HCT116 (cell line): ENCODE data around the gene RBM8A. TPM values are rescaled to one million over a fixed set of nuclear protein-coding genes. Genes with fewer than 3 reads are reported as not detected.

Source experiments
- ATAC-seq: fragments of 200-7000 bp; cut with Tn5 transposase; 2 replicates; pipeline ENCODE4 v1.9.1; 2020; ENCODE audit warnings: mild to moderate bottlenecking, moderate library complexity
- BruUV-seq: library from RNA; stranded (reverse); fragments of 400-500 nt; replicated peaks from 2 replicates; lab custom pipeline; 2021; lab: Mats Ljungman, UMichigan
- CTCF ChIA-PET: fragments of 300-600 bp; sonication (Branson Sonifier 250); formaldehyde crosslinking; loops from one replicate; lab custom pipeline; 2021; ENCODE audit warnings: antibody characterized with exemption; lab: Charles Lee
- POLR2A ChIA-PET: fragments of 300-600, 350-600 bp; sonication (Branson Sonifier 250); formaldehyde crosslinking; loops from one replicate; lab custom pipeline; 2021; ENCODE audit warnings: antibody characterized with exemption; lab: Charles Lee
- RAD21 ChIA-PET, 2 experiments: fragments of 300-600 bp; sonication (Branson Sonifier 250); formaldehyde crosslinking; loops; one replicate each; lab custom pipeline; 2023; ENCODE audit warnings: low total read pairs in 2 of 2; ENCODE audit not compliant: uncharacterized antibody in 2 of 2, unreplicated experiment in 2 of 2, low non-redundant PET in 1 of 2; lab: Charles Lee
- DNase-seq: peaks from one replicate; pipeline ENCODE4 v3.0.0-alpha.2; 2010; ENCODE audit warnings: low read depth, low spot score
- H2AFZ ChIP-seq: fragments of 200-600 bp; shearing (Covaris generic), sonication (generic); 2 replicates; pipeline ENCODE4 v1.6.1; 2017; ENCODE audit warnings: low read depth, mixed run types, mixed read lengths, antibody characterized with exemption, low read length; ENCODE audit not compliant: poor library complexity, severe bottlenecking
- H3K27ac ChIP-seq: 2 replicates; pipeline ENCODE4 v1.5.1; 2012; ENCODE audit warnings: low read depth, low read length
- H3K27me3 ChIP-seq: fragments of 200-600 bp; sonication (generic); 2 replicates; pipeline ENCODE4 v1.6.1; 2016; ENCODE audit warnings: mixed run types, low read length, mixed read lengths; ENCODE audit not compliant: insufficient read depth
- H3K36me3 ChIP-seq, 2 experiments: fragments of 200-500 bp in 1 of 2; fragments of 200-600 bp in 1 of 2; sonication (Bioruptor generic) in 1 of 2; sonication (generic) in 1 of 2; 2 replicates each; pipeline versions ENCODE4 v1.5.1 to v1.6.1; 2014 to 2016; ENCODE audit warnings: low read length in 2 of 2, inconsistent platforms in 1 of 2, mixed read lengths in 1 of 2, mixed run types in 1 of 2; ENCODE audit not compliant: insufficient read depth in 2 of 2, control insufficient read depth in 1 of 2
- H3K4me1 ChIP-seq, 2 experiments: fragments of 200-600 bp in 1 of 2; sonication (generic) in 1 of 2; 2 replicates each; pipeline versions ENCODE4 v1.5.1 to v1.6.1; 2012 to 2017; ENCODE audit warnings: low read length in 2 of 2, inconsistent platforms in 1 of 2, mild to moderate bottlenecking in 1 of 2, mixed read lengths in 1 of 2, mixed run types in 1 of 2, moderate library complexity in 1 of 2; ENCODE audit not compliant: insufficient read depth in 2 of 2, control insufficient read depth in 1 of 2
- H3K4me2 ChIP-seq: fragments of 200-600 bp; sonication (generic); 2 replicates; pipeline ENCODE4 v1.6.1; 2017; ENCODE audit warnings: mixed run types, low read length, mixed read lengths
- H3K4me3 ChIP-seq, 2 experiments: fragments of 200-600 bp in 1 of 2; sonication (generic) in 1 of 2; replicated peaks in 1 of 2; 2 replicates each; pipeline ENCODE4 v1.5.1; 2011 to 2016; ENCODE audit warnings: low read length in 2 of 2, control low read depth in 1 of 2, low read depth in 1 of 2, mild to moderate bottlenecking in 1 of 2, mixed read lengths in 1 of 2, mixed run types in 1 of 2
- H3K79me2 ChIP-seq: fragments of 200-600 bp; sonication (generic); 2 replicates; pipeline ENCODE4 v1.6.1; 2017; ENCODE audit warnings: mild to moderate bottlenecking, mixed run types, low read length, moderate library complexity, mixed read lengths; ENCODE audit not compliant: insufficient read depth
- H3K9ac ChIP-seq: fragments of 200-600 bp; sonication (generic); 2 replicates; pipeline ENCODE4 v1.6.1; 2016; ENCODE audit warnings: low read length, mixed read lengths
- H3K9me2 ChIP-seq: fragments of 200-600 bp; sonication (generic), shearing (Covaris generic); 2 replicates; pipeline ENCODE4 v1.6.1; 2017; ENCODE audit warnings: mixed run types, mild to moderate bottlenecking, moderate library complexity; ENCODE audit not compliant: insufficient read depth
- H3K9me3 ChIP-seq, 2 experiments: fragments of 200-500 bp in 1 of 2; fragments of 200-600 bp in 1 of 2; sonication (Bioruptor generic) in 1 of 2; sonication (generic) in 1 of 2; 2 replicates each; pipeline ENCODE4 v1.6.1; 2014 to 2017; ENCODE audit warnings: low read length in 2 of 2, mixed read lengths in 2 of 2, inconsistent platforms in 1 of 2, low read depth in 1 of 2, mild to moderate bottlenecking in 1 of 2, mixed run types in 1 of 2, moderate library complexity in 1 of 2; ENCODE audit not compliant: control insufficient read depth in 1 of 2, insufficient read depth in 1 of 2
- H4K20me1 ChIP-seq: fragments of 200-600 bp; sonication (generic), shearing (Covaris generic); 2 replicates; pipeline ENCODE4 v1.6.1; 2017; ENCODE audit warnings: mixed run types, mild to moderate bottlenecking, moderate library complexity; ENCODE audit not compliant: insufficient read depth
- EGR1 ChIP-seq: IDR thresholded peaks from 2 replicates; pipeline ENCODE4 v1.6.1; 2012; ENCODE audit warnings: low read depth
- ELF1 ChIP-seq: IDR thresholded peaks from 2 replicates; pipeline ENCODE4 v1.6.1; 2012; ENCODE audit warnings: low read depth, borderline replicate concordance
- EZH2phosphoT487 ChIP-seq: fragments of 200-600 bp; IDR thresholded peaks from 2 replicates; pipeline ENCODE4 v1.6.1; 2018; ENCODE audit warnings: antibody characterized with exemption, borderline replicate concordance
- JUND ChIP-seq: IDR thresholded peaks from 2 replicates; pipeline ENCODE4 v1.6.1; 2012
- POLR2A ChIP-seq: IDR thresholded peaks from 2 replicates; pipeline ENCODE4 v1.7.0; 2011; ENCODE audit warnings: borderline replicate concordance; ENCODE audit not compliant: insufficient read depth, insufficient read length; ENCODE audit errors: extremely low read depth
- RAD21 ChIP-seq: IDR thresholded peaks from 2 replicates; pipeline ENCODE4 v1.6.1; 2012; ENCODE audit warnings: low read depth, mild to moderate bottlenecking
- SIN3A ChIP-seq: IDR thresholded peaks from 2 replicates; pipeline ENCODE4 v1.6.1; 2012; ENCODE audit warnings: low read depth
- TCF7L2 ChIP-seq: IDR thresholded peaks from 2 replicates; pipeline ENCODE4 v1.7.0; 2011; ENCODE audit warnings: borderline replicate concordance, inconsistent platforms; ENCODE audit not compliant: insufficient read depth, insufficient read length; ENCODE audit errors: extremely low read depth
- YY1 ChIP-seq: IDR thresholded peaks from 2 replicates; pipeline ENCODE4 v1.6.1; 2011; ENCODE audit warnings: low read length, low read depth, moderate library complexity, mild to moderate bottlenecking; ENCODE audit not compliant: insufficient replicate concordance; ENCODE audit errors: extremely low read depth
- ZNF274 ChIP-seq: fragments of 200-500 bp; sonication (Bioruptor generic); IDR thresholded peaks from 2 replicates; pipeline ENCODE4 v1.6.1; 2014; ENCODE audit warnings: mild to moderate bottlenecking, low read depth, low read length, inconsistent platforms
- intact Hi-C: fragments of 100-400 bp; cut with micrococcal nuclease; formaldehyde crosslinking; loops from 2 replicates; pipeline ENCODE4 v1.10.0; 2022
- total RNA-seq: library from RNA; stranded (reverse); gene quantifications from one replicate; pipeline ENCODE4 v1.2.1, GENCODE V29; 2021; ENCODE audit not compliant: unreplicated experiment
- TF ChIP-seq, protein P1 (sequence below), 3 experiments: fragments of 200-600 bp in 1 of 3; sonication (generic) in 1 of 3; IDR thresholded peaks in 2 of 3; conservative IDR thresholded peaks in 1 of 3; 2 replicates each; pipeline ENCODE4 v1.5.1; 2012 to 2017; ENCODE audit warnings: low read depth in 2 of 3, low read length in 2 of 3, antibody characterized with exemption in 1 of 3, borderline replicate concordance in 1 of 3, control low read depth in 1 of 3, mild to moderate bottlenecking in 1 of 3, mixed read lengths in 1 of 3, mixed run types in 1 of 3, moderate library complexity in 1 of 3; ENCODE audit not compliant: insufficient read depth in 1 of 3
- TF ChIP-seq, protein P2 (sequence below): IDR thresholded peaks from 2 replicates; pipeline ENCODE4 v1.6.1; 2012

RBM8A gene
- total RNA-seq, 1 experiment from 2014 or later: 195 TPM

DNA sequence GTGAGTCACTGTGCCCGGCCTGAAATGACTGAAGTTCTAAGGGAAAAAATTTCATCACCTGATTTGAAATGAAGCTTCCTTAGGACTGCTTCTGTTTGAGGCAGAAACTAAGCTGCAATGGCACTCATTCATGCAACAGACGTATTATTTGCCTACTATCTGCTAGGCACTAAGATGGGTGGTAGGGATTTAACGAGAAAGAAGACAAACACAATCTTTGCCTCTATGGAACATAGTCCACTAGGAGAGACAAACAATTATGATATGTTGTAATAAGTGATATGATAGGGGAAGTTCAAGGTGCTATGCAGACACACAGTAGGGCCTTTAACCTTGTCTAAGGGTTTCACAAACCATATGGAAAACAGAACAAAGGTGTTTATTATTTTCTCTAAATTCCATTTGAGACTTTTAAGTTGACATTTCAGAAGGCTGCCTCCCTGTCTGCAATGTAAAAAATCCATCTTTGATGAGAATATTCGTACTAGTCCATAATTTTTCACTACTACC, 19.2 kb upstream of the RBM8A start:
- BruUV-seq: no TSS peak
- Histone ChIP-seq H3K79me2 (no peaks in the 10 kb centered on the region), H3K9me3 (no peaks in the 10 kb centered on the region), H4K20me1 (no peaks in the 10 kb centered on the region), H3K4me3 (no peak overlapping the region), H3K9ac (no peak overlapping the region), H3K4me2 (no peak overlapping the region), H3K36me3 (no peaks in the 10 kb centered on the region), H3K4me1 (peaks cover 0 to 3% of the 10 kb centered on the region in 2 experiments; a peak in 1 of 4 replicates), H3K9me2 (no peaks in the 10 kb centered on the region), H3K27me3 (no peaks in the 10 kb centered on the region), H2AFZ (no peak overlapping the region)
- intact Hi-C loops: loop anchor here (10.0 kb wide), 1 partner anchor 58 kb away; no protein-coding TSS in a partner anchor
- RAD21 ChIA-PET: no interaction called here
- ATAC-seq: no peak
- CTCF ChIA-PET: no interaction called here
- no peak for TF ChIP-seq POLR2A
- TF ChIP-seq SIN3A: no peak
- TF ChIP-seq EZH2phosphoT487: no peak
- TF ChIP-seq, protein P1, sequence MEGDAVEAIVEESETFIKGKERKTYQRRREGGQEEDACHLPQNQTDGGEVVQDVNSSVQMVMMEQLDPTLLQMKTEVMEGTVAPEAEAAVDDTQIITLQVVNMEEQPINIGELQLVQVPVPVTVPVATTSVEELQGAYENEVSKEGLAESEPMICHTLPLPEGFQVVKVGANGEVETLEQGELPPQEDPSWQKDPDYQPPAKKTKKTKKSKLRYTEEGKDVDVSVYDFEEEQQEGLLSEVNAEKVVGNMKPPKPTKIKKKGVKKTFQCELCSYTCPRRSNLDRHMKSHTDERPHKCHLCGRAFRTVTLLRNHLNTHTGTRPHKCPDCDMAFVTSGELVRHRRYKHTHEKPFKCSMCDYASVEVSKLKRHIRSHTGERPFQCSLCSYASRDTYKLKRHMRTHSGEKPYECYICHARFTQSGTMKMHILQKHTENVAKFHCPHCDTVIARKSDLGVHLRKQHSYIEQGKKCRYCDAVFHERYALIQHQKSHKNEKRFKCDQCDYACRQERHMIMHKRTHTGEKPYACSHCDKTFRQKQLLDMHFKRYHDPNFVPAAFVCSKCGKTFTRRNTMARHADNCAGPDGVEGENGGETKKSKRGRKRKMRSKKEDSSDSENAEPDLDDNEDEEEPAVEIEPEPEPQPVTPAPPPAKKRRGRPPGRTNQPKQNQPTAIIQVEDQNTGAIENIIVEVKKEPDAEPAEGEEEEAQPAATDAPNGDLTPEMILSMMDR (IDR thresholded peaks at IDR 0.05 in 2 of 3, conservative IDR thresholded peaks at IDR 0.05 in 1 of 3; ENCODE audit: borderline replicate concordance in 1 of 3, insufficient read depth in 1 of 3, low read depth in 2 of 3, low read length in 2 of 3): no peak
- TF ChIP-seq, all 23 proteins: peak for 0
- POLR2A ChIA-PET: no interaction called here
- no peak for DNase-seq
- no peak overlapping the region for H3K27ac ChIP-seq

DNA sequence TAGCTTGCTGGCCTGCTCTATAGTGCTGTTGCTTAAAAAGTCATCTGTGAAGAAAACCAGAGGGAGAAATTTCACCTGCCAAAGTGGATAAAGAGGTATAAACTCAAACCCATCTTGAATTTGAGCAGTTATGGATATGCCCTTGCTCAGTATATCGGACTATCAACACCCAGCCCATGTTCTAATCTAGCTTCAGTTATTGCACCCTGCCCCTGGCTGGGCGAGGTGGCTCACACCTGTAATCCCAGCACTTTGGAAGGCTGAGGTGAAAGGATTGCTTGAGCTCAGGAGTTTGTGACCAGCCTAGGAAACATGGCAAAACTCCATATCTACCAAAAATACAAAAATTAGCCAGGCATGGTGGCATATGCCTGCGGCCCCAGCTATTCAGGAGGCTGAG, 17.2 kb upstream of the RBM8A start:
- Histone ChIP-seq H3K36me3 (no peaks in the 10 kb centered on the region), H4K20me1 (no peaks in the 10 kb centered on the region), H2AFZ (no peak overlapping the region), H3K9ac (no peak overlapping the region), H3K9me2 (no peaks in the 10 kb centered on the region), H3K9me3 (no peaks in the 10 kb centered on the region), H3K27ac (no peak overlapping the region), H3K4me1 (peaks cover 0 to 3% of the 10 kb centered on the region in 2 experiments; a peak in 1 of 4 replicates), H3K4me3 (no peak overlapping the region), H3K27me3 (no peaks in the 10 kb centered on the region), H3K79me2 (no peaks in the 10 kb centered on the region), H3K4me2 (no peak overlapping the region)
- no peak for DNase-seq
- intact Hi-C loops: loop anchor here (10.0 kb wide), 1 partner anchor 60 kb away; no protein-coding TSS in a partner anchor
- ChIA-PET RAD21 (no interaction called here), CTCF (no interaction called here), POLR2A (no interaction called here)
- no TSS peak for BruUV-seq
- ATAC-seq: no peak
- no peak for TF ChIP-seq JUND
- TF ChIP-seq EGR1: no peak
- TF ChIP-seq YY1: no peak
- no peak for TF ChIP-seq ZNF274
- no peak for TF ChIP-seq ELF1
- TF ChIP-seq, protein P2, sequence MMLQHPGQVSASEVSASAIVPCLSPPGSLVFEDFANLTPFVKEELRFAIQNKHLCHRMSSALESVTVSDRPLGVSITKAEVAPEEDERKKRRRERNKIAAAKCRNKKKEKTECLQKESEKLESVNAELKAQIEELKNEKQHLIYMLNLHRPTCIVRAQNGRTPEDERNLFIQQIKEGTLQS: no peak
- TF ChIP-seq TCF7L2: no peak
- TF ChIP-seq, protein P1 (IDR thresholded peaks at IDR 0.05 in 2 of 3, conservative IDR thresholded peaks at IDR 0.05 in 1 of 3; ENCODE audit: borderline replicate concordance in 1 of 3, insufficient read depth in 1 of 3, low read depth in 2 of 3, low read length in 2 of 3): no peak
- TF ChIP-seq RAD21: no peak
